IMR-90 (cell line): Measurements from ENCODE around the gene PARVB. TPM values are rescaled to one million over a fixed set of nuclear protein-coding genes. Genes with fewer than 3 reads are reported as not detected.

Experiments used
- ATAC-seq: fragments of 200-7000 bp; cut with Tn5 transposase; 2 replicates; pipeline ENCODE4 v1.9.1; 2020; ENCODE audit warnings: low read depth, mild to moderate bottlenecking, moderate library complexity
- BruUV-seq: library from RNA; stranded (reverse); fragments of 400-500 nt; replicated peaks from 2 replicates; lab custom pipeline; 2021; lab: Mats Ljungman, UMichigan
- CTCF ChIA-PET: fragments of 300-600 bp; formaldehyde crosslinking; extraction: SDS; loops from one replicate; lab custom pipeline; 2021; ENCODE audit warnings: antibody characterized with exemption; lab: Yijun Ruan, JAX
- POLR2A ChIA-PET: fragments of 300-600 bp; sonication (Branson Sonifier 250); formaldehyde crosslinking; loops from one replicate; lab custom pipeline; 2022; ENCODE audit warnings: antibody characterized with exemption; ENCODE audit not compliant: unreplicated experiment; lab: Charles Lee
- DNase-seq: peaks from one replicate; pipeline ENCODE4 v3.0.0; 2013
- H2AFZ ChIP-seq: replicated peaks from 2 replicates; pipeline ENCODE3; 2013; ENCODE audit warnings: low read length, mild to moderate bottlenecking; ENCODE audit not compliant: poor library complexity
- H2AK5ac ChIP-seq: 2 replicates; pipeline ENCODE4 v1.6.1; 2013; ENCODE audit warnings: low read depth, low read length, inconsistent platforms
- H2AK9ac ChIP-seq: replicated peaks from 2 replicates; pipeline ENCODE3; 2013; ENCODE audit warnings: mild to moderate bottlenecking, low read depth, low read length, moderate library complexity; ENCODE audit not compliant: poor library complexity
- H2BK120ac ChIP-seq: 2 replicates; pipeline ENCODE4 v1.6.1; 2013; ENCODE audit warnings: low read depth, low read length, inconsistent platforms
- H2BK15ac ChIP-seq: 3 replicates; pipeline ENCODE4 v1.6.1; 2013; ENCODE audit warnings: low read depth, low read length, inconsistent platforms
- H2BK20ac ChIP-seq: 2 replicates; pipeline ENCODE4 v1.6.1; 2013; ENCODE audit warnings: low read depth, mild to moderate bottlenecking, inconsistent platforms, low read length, moderate library complexity
- H2BK5ac ChIP-seq: 2 replicates; pipeline ENCODE4 v1.6.1; 2013; ENCODE audit warnings: mild to moderate bottlenecking, low read depth, low read length, inconsistent platforms; ENCODE audit not compliant: poor library complexity, severe bottlenecking
- H3K14ac ChIP-seq: replicated peaks from 2 replicates; pipeline ENCODE4 v1.6.1; 2013; ENCODE audit warnings: low read depth, low read length, inconsistent platforms
- H3K18ac ChIP-seq: 2 replicates; pipeline ENCODE4 v1.6.1; 2013; ENCODE audit warnings: low read depth, low read length, control low read depth
- H3K23ac ChIP-seq: 2 replicates; pipeline ENCODE4 v1.6.1; 2013; ENCODE audit warnings: low read depth, low read length, inconsistent platforms
- H3K27ac ChIP-seq: 2 replicates; pipeline ENCODE4 v1.5.1; 2013; ENCODE audit warnings: mild to moderate bottlenecking, control low read depth, low read length; ENCODE audit not compliant: insufficient read depth
- H3K27me3 ChIP-seq: 2 replicates; pipeline ENCODE4 v1.6.1; 2013; ENCODE audit warnings: low read length; ENCODE audit not compliant: control insufficient read depth, insufficient read depth
- H3K36me3 ChIP-seq: 2 replicates; pipeline ENCODE4 v1.6.1; 2013; ENCODE audit warnings: low read length, mixed read lengths; ENCODE audit not compliant: control insufficient read depth, insufficient read depth
- H3K4ac ChIP-seq: 2 replicates; pipeline ENCODE4 v1.6.1; 2013; ENCODE audit warnings: low read depth, low read length, inconsistent platforms
- H3K4me1 ChIP-seq: 2 replicates; pipeline ENCODE4 v1.6.1; 2013; ENCODE audit warnings: low read length, mixed read lengths; ENCODE audit not compliant: control insufficient read depth, insufficient read depth
- H3K4me2 ChIP-seq: 2 replicates; pipeline ENCODE4 v1.6.1; 2013; ENCODE audit warnings: low read depth, mild to moderate bottlenecking, control low read depth, low read length, moderate library complexity
- H3K4me3 ChIP-seq: 2 replicates; pipeline ENCODE4 v1.5.1; 2013; ENCODE audit warnings: low read depth, mild to moderate bottlenecking, control low read depth, low read length, moderate library complexity; ENCODE audit not compliant: insufficient read depth
- H3K56ac ChIP-seq: 2 replicates; pipeline ENCODE4 v1.6.1; 2013; ENCODE audit warnings: low read length, inconsistent platforms; ENCODE audit not compliant: insufficient read depth; ENCODE audit errors: extremely low read depth
- H3K79me1 ChIP-seq, 2 experiments: 2 replicates each; pipeline ENCODE4 v1.6.1; 2013; ENCODE audit warnings: low read length in 2 of 2, inconsistent platforms in 1 of 2, low read depth in 1 of 2
- H3K9ac ChIP-seq: 2 replicates; pipeline ENCODE4 v1.6.1; 2013; ENCODE audit warnings: low read depth, low read length, control low read depth
- H3K9me1 ChIP-seq: 2 replicates; pipeline ENCODE4 v1.6.1; 2013; ENCODE audit warnings: low read length, inconsistent platforms; ENCODE audit not compliant: insufficient read depth
- H3K9me3 ChIP-seq: 2 replicates; pipeline ENCODE4 v1.6.1; 2013; ENCODE audit warnings: low read length; ENCODE audit not compliant: control insufficient read depth, insufficient read depth
- H4K20me1 ChIP-seq: 2 replicates; pipeline ENCODE4 v1.6.1; 2013; ENCODE audit warnings: low read length, inconsistent platforms; ENCODE audit not compliant: insufficient read depth
- H4K5ac ChIP-seq: 2 replicates; pipeline ENCODE4 v1.6.1; 2013; ENCODE audit warnings: mild to moderate bottlenecking, low read depth, low read length, control low read depth
- H4K8ac ChIP-seq, 2 experiments: 2 replicates each; pipeline ENCODE4 v1.6.1; 2013; ENCODE audit warnings: low read depth in 2 of 2, low read length in 2 of 2, control low read depth in 1 of 2, inconsistent platforms in 1 of 2
- H4K91ac ChIP-seq: 2 replicates; pipeline ENCODE4 v1.6.1; 2013; ENCODE audit warnings: low read depth, low read length, inconsistent platforms; ENCODE audit not compliant: insufficient read depth
- BHLHE40 ChIP-seq: fragments of 150-350 bp; IDR thresholded peaks from 2 replicates; pipeline ENCODE4 v1.6.1; 2016; ENCODE audit warnings: mild to moderate bottlenecking, low read depth, low read length
- CEBPB ChIP-seq: IDR thresholded peaks from 2 replicates; pipeline ENCODE4 v1.6.1; 2012; ENCODE audit warnings: low read depth, low read length, improper control_type of control experiment
- CHD1 ChIP-seq: IDR thresholded peaks from 2 replicates; pipeline ENCODE4 v1.6.1; 2012; ENCODE audit warnings: low read depth, low read length, improper control_type of control experiment
- ELK1 ChIP-seq: fragments of 150-350 bp; IDR thresholded peaks from 2 replicates; pipeline ENCODE4 v1.6.1; 2016; ENCODE audit warnings: low read depth, mild to moderate bottlenecking, low read length, moderate library complexity, borderline replicate concordance
- FOS ChIP-seq: fragments of 150-350 bp; IDR thresholded peaks from 2 replicates; pipeline ENCODE4 v1.6.1; 2016; ENCODE audit warnings: low read depth, low read length
- MAFK ChIP-seq: IDR thresholded peaks from 2 replicates; pipeline ENCODE4 v1.6.1; 2012; ENCODE audit warnings: low read depth, low read length, improper control_type of control experiment
- MAZ ChIP-seq: IDR thresholded peaks from 2 replicates; pipeline ENCODE4 v1.6.1; 2012; ENCODE audit warnings: low read depth, mild to moderate bottlenecking, low read length, improper control_type of control experiment, moderate library complexity, borderline replicate concordance
- MXI1 ChIP-seq: IDR thresholded peaks from 2 replicates; pipeline ENCODE4 v1.6.1; 2012; ENCODE audit warnings: low read depth, mild to moderate bottlenecking, low read length, moderate library complexity, borderline replicate concordance
- NFE2L2 ChIP-seq: fragments of 150-350 bp; IDR thresholded peaks from 2 replicates; pipeline ENCODE4 v1.6.1; 2016; ENCODE audit warnings: low read depth, mild to moderate bottlenecking, low read length
- POLR2A ChIP-seq: IDR thresholded peaks from 2 replicates; pipeline ENCODE4 v1.6.1; 2012; ENCODE audit warnings: mild to moderate bottlenecking, low read depth, low read length
- RAD21 ChIP-seq: IDR thresholded peaks from 2 replicates; pipeline ENCODE4 v1.6.1; 2012; ENCODE audit warnings: low read length, improper control_type of control experiment
- RCOR1 ChIP-seq: IDR thresholded peaks from 2 replicates; pipeline ENCODE4 v1.6.1; 2012; ENCODE audit warnings: mild to moderate bottlenecking, low read length, improper control_type of control experiment; ENCODE audit not compliant: insufficient replicate concordance
- RFX5 ChIP-seq: IDR thresholded peaks from 2 replicates; pipeline ENCODE4 v1.8.0; 2012; ENCODE audit warnings: low read depth, mild to moderate bottlenecking, low read length, moderate library complexity
- SMC3 ChIP-seq: fragments of 150-350 bp; IDR thresholded peaks from 2 replicates; pipeline ENCODE4 v1.6.1; 2016; ENCODE audit warnings: low read depth, mild to moderate bottlenecking, antibody characterized with exemption, low read length, moderate library complexity
- WGBS, 2 experiments: methylation state at CpG; one replicate each; pipeline versions ENCODE4 v1.1.5 to v1.1.7; 2013; ENCODE audit warnings: missing lambda C conversion rate in 2 of 2; ENCODE audit not compliant: insufficient read length in 1 of 2; ENCODE audit errors: extremely low coverage in 2 of 2; 5-methylcytosine and 5-hydroxymethylcytosine counted together
- dilution Hi-C: fragments of 300-500 bp; cut with HindIII; formaldehyde crosslinking; loops from one replicate; pipeline ENCODE4 v1.14.3; 2018; ENCODE audit warnings: low sequenced_read_pairs; ENCODE audit not compliant: unreplicated experiment
- in situ Hi-C: fragments of 300-500 bp; cut with MboI; formaldehyde crosslinking; loops from 3 replicates; pipeline ENCODE4 v1.14.3; 2019; ENCODE audit warnings: low sequenced_read_pairs, inconsistent platforms, mixed read lengths
- intact Hi-C: fragments of 100-400 bp; cut with micrococcal nuclease; formaldehyde crosslinking; loops from 2 replicates; pipeline ENCODE4 v1.10.0; 2022
- polyA plus RNA-seq, 3 experiments: library from polyadenylated mRNA; depleted of rRNA; stranded (reverse); fragments of >200 nt; gene quantifications; 2 replicates each; pipeline ENCODE4 v1.2.3, GENCODE V29; 2012; ENCODE audit warnings: low replicate concordance in 1 of 3
- total RNA-seq: library from RNA; depleted of rRNA; stranded (reverse); fragments of >200 nt; gene quantifications from 2 replicates; pipeline ENCODE4 v1.2.3, GENCODE V29; 2012
- TF ChIP-seq, protein P1 (sequence below): fragments of 150-350 bp; IDR thresholded peaks from 2 replicates; pipeline ENCODE4 v1.6.1; 2017; ENCODE audit warnings: mild to moderate bottlenecking, antibody characterized with exemption, low read length, low read depth
- TF ChIP-seq, protein P2 (sequence below): conservative IDR thresholded peaks from 2 replicates; pipeline ENCODE4 v1.5.1; 2012; ENCODE audit warnings: mild to moderate bottlenecking, low read depth, low read length, improper control_type of control experiment

PARVB gene
- total and polyA plus RNA-seq, 2 of the 4 experiments (the other 2 are of a cell fraction), result 44.3 to 53.9 TPM

- Histone ChIP-seq H2BK15ac (no peak overlapping the region), H3K79me1 (peaks cover 8 to 41% of the 10 kb centered on the region in 2 experiments), H2AK9ac (no peak overlapping the region), H2BK120ac (no peak overlapping the region), H3K4ac (no peak overlapping the region), H3K4me1 (peaks cover 17% of the 10 kb centered on the region), H3K36me3 (no peaks in the 10 kb centered on the region), H2AFZ (no peak overlapping the region), H4K5ac (no peak overlapping the region), H3K18ac (no peak overlapping the region), H2BK5ac (no peak overlapping the region), H4K8ac (no peak overlapping the region), H3K14ac (no peak overlapping the region), H3K27me3 (no peaks in the 10 kb centered on the region), H3K4me2 (no peak overlapping the region), H3K9ac (no peak overlapping the region), H3K23ac (no peak overlapping the region), H3K9me3 (no peaks in the 10 kb centered on the region), H4K91ac (no peak overlapping the region), H3K27ac (no peak overlapping the region), H3K4me3 (no peak overlapping the region), H3K56ac (no peak overlapping the region), H4K20me1 (0 out of 2 replicates have a peak, but pooled peaks cover 4% of the 10 kb centered on the region), H2AK5ac (no peak overlapping the region), H3K9me1 (peaks cover 25% of the 10 kb centered on the region), H2BK20ac (no peak overlapping the region)
- DNase-seq (no peak), ATAC-seq (no peak)
- in situ Hi-C loops (no loop called here), dilution Hi-C loops (no loop called here), intact Hi-C loops (no loop called here)
- ChIA-PET POLR2A (no interaction called here), CTCF (no interaction called here)
- 96% methylated on average over 5 of the region's 10 CpGs; no CpG with 5 or more reads in 1 of the 2 experiments for WGBS, 2 experiments
- BruUV-seq, result no TSS peak
- TF ChIP-seq RFX5 (no peak), RAD21 (no peak), MAZ (no peak), RCOR1 (no peak), MAFK (no peak), MXI1 (no peak), NFE2L2 (no peak), ELK1 (no peak), CEBPB (no peak), CHD1 (no peak), BHLHE40 (no peak), POLR2A (no peak), FOS (no peak), SMC3 (no peak)
- TF ChIP-seq, protein P1, sequence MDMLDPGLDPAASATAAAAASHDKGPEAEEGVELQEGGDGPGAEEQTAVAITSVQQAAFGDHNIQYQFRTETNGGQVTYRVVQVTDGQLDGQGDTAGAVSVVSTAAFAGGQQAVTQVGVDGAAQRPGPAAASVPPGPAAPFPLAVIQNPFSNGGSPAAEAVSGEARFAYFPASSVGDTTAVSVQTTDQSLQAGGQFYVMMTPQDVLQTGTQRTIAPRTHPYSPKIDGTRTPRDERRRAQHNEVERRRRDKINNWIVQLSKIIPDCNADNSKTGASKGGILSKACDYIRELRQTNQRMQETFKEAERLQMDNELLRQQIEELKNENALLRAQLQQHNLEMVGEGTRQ, result no peak
- TF ChIP-seq, protein P2, sequence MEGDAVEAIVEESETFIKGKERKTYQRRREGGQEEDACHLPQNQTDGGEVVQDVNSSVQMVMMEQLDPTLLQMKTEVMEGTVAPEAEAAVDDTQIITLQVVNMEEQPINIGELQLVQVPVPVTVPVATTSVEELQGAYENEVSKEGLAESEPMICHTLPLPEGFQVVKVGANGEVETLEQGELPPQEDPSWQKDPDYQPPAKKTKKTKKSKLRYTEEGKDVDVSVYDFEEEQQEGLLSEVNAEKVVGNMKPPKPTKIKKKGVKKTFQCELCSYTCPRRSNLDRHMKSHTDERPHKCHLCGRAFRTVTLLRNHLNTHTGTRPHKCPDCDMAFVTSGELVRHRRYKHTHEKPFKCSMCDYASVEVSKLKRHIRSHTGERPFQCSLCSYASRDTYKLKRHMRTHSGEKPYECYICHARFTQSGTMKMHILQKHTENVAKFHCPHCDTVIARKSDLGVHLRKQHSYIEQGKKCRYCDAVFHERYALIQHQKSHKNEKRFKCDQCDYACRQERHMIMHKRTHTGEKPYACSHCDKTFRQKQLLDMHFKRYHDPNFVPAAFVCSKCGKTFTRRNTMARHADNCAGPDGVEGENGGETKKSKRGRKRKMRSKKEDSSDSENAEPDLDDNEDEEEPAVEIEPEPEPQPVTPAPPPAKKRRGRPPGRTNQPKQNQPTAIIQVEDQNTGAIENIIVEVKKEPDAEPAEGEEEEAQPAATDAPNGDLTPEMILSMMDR, result no peak
These were observed 4.7 kb upstream of the PARVB start for GRCh38 chr22:44019416-44019815.
